ENCODE data around the gene TMEM235.

Gene TMEM235

DNA sequence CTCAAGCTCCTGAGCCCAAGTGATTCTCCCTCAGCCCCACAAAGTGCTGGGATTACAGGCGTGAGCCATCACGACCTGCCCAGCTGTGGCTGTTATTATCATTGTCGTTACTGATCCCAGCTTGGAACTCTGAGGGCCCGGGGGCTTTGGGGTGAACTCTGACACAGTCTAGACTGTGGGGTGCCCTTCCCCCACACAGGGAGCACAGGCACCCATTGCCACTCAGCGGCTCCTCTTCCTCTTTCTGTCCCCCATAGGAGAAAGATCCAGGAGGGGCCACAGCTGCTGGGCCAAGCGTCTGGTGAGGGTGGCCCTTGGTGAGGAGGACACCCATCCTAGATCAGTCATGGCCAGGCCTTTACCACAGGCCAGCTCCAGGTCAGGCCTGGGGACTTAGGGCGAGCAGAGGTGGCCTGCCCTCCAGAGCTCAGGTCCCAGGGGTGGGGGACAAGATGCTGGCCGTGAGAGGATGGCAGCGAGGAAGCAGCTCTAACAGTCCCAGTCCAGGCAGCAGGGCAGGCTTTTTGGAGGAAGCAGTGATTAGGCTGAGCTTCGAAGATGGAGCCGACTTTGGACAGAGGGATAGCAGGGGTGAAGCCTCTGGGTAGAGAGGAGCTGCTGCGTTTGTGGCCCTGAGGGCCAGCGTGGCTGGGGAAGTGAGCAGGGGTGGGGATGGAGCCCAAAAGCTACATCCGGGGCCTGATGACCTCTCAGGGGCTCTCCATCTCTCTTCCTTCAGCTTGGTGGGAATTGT is 24.7 kb downstream of the TMEM235 start:
- DNase-seq: no peak

DNA sequence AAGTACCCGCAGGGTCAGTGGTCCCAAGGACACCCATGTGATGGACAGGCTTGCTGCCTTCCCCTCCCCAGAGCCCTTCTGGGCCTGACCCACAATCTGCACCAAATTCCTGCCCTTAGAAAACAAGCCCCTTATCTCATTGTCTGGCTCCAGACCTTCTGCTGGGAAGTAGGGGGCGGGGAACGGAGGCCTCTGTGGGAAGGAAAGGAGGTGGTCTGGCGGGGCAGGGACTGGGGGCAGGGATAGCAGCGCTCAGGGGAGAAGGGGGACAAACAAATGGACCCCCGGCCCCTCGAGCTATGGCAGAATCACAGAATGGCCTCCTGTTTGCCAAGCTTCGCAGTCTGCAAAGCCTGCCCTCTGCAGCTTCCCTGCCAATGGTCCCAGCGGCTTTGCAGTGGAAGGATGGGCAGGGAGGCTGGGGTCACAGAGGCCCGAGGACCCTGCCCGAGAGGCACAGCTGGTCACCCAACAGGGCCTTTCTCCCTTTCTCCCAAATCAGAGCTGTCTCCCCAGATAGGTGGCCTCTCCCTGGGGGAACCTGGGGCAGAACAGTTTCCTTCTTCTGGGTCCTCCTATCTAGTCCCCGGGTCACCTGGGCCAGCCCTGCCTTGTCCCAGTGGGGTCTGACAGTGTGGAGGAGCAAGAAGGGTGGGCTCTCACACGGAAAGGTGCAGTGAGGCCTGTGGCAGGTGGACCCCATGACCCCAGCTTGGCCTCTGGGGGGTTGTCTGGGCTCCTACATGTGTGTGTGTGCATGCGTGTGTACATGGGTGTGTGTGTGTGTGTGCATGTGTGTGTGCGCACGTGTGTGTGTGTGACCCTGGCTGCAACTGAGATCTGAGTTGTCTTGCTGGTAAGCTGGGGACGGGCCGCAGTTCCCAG is 25.5 kb downstream of the TMEM235 start:
- DNase-seq: no peak

DNA sequence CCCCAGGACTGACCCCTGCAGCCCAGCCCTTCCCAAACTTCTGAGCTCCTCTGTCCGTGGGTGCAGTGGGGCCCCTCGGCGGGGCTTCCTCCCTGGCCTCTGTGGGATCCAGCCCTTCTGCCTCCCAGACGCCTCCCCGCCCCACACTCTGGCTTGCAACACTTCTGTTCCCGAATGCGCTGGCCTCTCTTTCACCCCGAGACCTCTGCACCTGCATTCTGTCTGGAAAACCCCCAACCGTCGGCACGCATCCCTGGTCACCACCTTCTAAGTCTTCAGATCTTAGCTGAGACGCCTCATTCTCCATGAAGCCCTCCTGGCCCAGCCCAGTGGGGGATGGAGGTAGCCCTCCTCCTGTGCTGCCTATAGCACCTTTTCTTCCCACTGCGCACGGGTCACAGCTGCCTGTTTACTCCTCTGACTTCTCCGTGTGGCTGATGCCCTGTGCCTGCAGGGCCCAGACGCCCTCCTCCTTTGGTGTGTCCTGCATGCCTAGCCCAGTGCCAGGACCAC is 26.4 kb downstream of the TMEM235 start:
- peak; percentile 39 for DNase-seq

DNA sequence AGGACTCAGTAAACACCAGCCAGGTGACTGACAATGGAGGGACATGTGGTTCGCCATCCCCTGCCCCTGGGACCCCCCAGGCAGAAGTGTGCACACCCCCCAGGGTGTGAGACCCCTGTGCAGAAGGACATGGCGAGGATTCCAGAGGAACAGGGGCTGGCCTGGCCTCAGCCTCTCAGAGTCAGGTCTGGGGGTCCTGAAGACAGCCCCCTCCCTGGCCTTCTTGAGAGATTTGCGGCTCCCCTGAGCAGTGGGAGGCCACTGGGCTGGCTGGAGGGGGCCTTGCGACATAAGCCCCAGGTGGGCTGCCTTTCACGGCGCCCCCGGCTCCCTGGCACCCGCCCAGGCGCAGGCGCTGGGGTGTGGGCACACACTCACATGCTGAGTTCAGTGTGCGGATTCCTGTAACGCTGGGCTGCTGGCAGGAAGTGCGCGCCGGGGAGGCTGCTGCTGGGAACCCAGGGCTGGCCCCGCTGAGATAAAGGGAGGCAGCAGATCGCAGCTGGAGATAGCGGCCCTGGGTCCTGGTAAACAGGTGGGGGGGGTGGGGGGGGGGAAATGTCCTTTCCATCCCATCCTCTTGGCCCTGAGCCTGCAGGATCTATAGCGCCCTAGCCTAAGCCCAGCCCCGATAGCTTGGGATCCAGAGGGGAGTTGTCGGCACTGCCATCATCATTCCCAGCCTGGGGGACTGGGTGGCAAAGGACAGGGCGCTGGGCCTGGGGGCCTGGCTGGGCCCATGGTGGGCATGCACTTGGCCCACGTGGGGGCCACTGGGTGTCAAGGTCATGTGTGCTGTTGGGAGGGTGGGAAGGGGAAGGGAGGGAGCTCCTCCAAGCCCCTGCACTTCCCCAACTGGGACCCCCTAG is 27.1 kb downstream of the TMEM235 start:
- peak; percentile 82 for DNase-seq

DNA sequence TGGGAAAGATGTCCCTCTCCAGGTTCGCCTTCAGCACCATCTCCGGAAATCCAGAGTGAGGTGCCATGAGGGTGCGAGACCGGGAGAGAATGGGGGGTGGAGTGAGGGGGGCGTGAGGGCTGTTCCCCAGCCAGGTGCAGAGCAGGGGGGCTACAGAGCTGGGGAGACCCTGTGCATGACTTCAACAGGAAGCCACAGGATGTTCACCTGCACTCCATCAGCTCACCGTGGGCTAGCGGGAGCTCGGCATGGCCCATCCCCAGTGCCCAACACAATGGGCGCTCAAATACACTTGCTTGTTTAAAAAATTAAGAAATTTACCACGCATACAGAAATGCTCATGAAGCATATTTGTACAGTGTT is 27.7 kb downstream of the TMEM235 start:
- DNase-seq: no peak

DNA sequence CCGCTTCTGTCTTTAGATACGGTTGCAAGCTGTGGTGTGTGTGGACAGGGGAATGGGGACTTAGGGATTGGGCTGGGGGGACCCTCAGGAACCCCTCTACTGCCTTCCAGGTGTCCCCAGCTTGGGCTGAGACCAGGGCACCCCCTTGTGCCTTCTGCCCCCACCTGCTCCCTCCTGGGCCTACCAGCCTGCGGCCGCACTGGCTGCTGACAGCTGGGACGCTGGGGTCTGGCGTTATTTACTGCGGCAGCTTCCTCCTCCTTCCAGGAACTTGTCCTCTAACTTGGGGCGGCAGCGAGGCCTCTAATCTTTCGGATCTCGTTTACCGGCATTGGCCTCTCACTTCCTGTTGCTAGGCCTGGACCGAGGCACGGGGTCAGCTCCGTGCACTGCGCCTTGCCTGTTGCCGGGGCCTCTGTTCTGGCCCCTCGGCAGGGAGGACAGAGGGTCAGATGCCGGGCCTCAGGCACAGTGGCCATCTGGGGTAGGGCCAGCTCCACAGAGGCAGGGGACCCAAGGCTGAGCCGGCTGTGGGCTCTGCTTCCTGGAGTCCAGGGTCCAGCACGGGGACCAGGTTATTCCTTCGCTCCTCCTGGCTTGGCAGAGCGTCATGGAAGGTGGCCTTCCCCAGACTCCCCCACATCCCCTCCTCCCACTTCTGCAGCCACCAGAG is 31.8 kb downstream of the TMEM235 start:
- peak; percentile 24 for DNase-seq

DNA sequence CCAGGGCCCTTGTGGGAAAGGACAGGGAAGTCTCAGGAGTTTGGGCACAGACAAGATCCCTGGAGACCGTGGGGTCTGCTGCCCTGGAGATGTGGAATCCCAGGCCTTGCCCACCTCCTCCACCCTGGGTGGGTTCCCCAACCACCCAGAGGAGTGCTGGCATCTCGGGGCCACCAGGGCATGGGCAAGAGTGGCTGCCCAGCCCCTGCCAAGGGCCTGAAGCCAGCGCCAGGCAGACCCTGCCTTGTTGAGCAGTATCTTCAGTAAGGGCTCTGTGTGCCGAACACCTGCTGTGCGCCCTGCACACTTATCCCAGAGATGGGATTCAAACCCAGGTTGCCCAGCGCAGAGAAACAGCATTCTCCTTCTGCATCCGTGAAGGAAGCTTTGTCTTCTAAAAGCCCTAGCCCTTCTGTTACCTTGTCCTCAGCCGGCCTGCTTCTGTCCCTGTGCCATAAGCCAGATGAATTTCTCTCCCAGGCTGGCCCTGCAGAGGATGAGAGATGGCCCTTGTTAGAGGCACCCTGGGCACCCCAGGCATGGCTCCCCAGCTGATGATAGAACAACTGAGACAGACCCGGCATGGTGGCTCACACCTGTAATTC is 32.4 kb downstream of the TMEM235 start:
- no peak for DNase-seq

DNA sequence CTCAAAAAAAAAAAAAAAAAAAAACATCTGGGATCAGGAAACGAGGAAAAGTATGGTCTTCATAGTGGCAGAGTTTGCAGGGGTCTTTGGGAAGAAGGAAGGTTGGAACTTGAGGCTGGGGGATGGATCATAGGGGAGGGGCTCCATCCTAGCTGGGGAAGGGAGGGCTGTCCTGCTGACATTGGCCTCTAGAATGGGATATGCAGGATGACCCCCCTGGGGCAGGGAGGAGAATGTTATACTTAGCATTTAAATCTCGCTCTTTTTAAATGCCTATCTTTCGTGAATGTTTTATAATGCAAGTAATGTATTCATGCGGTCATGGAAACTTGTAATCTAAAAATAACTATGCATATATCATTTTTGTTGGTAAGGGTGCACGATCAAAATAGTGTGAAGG is 33.2 kb downstream of the TMEM235 start:
- DNase-seq: no peak

DNA sequence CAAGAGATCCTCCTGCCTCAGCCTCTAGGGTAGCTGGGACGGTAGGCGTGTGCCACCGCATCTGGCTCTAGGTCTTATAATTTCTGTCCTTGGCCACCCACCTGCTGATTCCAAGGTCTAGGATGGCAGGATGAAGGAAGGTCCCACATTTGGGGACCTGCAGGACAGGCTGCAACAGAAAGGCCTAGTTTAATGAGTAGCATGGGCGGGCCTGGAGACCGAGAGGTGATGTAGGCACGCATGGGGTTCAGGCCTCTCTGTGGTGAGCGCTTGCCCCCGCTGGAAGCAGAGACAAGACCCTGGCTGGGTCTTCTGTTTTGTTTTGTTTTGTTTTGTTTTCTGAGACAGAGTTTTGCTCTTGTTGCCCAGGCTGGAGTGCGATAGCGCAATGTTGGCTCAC is 33.7 kb downstream of the TMEM235 start:
- DNase-seq: no peak

DNA sequence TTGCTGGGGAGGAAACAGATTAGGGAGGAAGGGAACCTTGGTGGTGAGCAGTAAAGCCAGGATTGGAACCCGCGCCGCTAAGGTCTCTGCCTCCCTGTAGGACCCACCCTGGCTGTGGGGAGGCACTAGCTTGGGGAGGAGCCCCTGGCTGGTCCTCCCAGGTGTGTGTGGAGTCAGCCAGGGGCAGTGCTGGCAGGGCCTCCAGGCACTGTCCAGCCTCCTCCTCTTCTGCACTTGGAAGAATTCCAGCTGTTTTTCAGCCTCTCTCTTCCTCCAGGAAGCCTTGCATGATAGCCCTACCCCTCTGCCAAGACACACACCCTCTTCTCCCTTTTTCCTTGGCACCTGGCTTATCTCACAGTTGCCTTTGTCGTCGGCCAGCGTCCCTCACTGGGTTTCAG is 34.8 kb downstream of the TMEM235 start:
- no peak for DNase-seq

DNA sequence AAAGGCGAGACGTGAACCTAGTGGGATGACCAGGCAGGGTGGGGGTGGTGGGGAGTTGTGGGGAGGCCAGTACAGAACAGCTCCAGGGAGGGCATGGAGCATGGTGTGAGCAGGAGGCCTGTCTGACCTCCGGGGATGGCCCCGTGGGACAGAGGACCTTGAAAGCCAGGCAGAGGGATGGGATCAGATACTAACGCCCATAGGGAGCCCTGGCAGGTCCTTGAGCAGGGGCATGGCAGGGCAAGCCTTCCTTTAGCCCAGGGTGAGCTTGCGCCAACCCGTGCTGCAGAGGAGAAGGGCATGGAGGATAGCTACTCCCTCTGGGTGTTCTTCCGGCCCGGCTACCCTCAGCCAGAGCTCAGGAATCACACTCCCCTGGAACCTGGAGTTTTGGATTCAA is 35.3 kb downstream of the TMEM235 start:
- no peak for DNase-seq

DNA sequence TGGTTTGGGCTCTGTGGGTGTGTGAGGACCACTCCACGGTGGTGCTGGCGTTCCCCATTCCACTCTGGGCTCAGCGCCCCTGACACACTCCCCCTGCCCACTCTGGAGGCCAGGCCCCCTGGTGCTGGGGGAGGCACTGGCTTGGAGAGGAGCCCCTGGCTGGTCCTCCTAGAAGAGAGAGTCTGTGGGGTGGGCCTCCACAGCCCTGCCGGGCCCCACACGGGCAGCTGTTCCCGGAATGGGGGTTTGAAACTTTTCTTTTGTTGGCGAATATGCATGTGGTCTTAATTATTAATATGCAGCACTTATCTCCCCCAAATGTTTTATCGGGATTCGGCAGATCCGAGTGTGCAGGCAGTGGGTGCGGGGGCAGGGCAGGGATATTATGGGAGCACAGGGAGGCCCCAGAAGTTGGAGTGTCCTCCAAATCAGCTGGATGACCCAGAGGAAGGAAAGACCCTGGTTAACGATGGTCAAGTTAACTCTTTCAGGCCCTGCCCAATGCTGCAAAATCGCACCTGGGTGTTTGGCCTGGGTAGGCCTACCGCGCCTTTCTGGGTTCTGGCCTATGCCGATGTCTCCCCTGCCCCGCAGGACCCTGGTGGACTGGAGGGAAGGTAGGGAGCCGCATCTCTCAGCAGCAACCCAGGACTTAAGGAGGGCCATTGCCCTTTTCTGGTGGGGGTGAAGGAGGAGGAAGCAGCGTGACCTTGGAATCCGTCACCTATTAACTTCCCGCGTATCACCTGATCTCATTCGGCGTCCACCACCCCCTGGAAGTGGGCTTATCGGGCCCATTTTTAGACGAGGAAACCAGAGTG is 36.0 kb downstream of the TMEM235 start:
- DNase-seq: no peak

DNA sequence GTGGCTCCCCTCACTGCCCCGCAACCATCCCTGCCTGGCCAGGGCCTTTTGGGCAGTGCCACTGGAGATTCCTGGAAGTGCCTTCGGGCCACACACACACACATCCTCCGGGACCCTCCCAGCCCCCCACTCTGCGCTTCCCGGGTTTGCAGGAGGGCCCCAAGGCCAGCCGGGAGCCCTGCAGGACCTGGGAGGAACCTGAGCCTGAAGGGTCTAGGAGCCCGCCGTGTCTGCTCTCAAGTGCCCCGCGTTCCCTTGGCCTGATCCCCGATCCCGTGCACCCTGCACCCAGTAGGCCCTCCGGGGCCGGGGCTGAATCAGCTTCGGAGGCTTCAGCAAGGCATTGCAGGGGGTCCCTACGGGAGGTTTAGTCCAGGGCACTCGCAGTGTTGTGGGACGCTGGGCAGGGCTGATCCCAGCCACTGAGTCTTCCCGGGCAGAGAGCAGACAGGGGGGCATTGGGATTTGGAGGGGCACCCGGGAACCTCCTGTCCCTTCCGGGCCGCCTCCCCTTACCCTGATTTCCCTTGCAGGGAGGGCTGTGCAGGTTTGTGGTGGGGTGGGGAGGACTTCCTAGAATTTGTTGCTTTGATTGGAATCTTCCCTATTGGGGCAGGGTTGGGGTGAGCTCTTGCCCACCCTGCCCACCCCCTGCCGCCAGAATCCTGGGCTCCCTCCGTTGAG is 36.9 kb downstream of the TMEM235 start:
- no peak for DNase-seq

DNA sequence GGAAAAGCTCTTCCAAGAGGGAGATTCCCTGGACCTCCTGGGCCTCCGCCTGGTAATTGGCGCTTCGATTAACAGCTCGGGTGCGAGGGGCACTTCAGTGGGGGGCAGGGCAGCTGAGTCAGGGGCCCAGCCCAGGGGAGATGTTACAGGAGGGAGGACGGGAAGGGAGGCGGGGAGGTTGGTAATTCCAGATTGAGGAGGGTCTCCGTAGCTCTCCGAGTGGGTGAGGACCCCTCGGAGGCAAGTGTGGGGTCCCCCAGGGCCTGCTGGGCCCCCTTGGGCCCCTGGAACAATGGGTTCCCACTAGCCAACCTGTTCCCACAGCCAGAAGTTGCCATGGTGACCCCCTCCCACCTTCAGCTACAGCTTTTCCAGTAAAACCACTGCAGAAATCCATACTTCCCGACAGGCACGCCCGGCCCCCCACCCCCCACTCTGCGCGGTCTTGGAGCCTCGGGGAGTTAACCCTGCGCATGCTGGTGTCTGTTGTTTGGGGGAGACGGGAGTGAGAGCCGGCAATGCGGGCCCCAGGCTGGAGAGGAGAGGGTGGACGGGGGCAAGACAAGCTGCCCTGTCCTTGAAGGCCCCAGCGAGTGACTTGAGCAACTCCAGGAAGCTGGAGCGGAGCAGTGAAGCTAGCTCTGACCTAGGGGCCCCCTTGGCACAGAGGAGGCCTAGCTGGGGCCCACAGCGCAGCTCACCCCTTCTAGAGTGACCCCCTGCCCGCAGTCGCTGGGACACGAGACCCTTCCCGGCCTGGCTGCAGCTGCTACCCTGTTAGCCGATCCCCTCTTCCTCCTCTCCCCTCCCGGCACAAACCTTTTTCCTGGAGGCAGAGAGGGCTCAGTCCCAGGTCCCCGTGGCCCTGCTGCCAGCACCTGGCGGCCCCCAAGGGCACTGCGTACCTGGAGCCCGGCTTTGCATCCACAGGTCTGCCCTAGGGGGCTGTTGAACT is 37.8 kb downstream of the TMEM235 start:
- no peak for DNase-seq

DNA sequence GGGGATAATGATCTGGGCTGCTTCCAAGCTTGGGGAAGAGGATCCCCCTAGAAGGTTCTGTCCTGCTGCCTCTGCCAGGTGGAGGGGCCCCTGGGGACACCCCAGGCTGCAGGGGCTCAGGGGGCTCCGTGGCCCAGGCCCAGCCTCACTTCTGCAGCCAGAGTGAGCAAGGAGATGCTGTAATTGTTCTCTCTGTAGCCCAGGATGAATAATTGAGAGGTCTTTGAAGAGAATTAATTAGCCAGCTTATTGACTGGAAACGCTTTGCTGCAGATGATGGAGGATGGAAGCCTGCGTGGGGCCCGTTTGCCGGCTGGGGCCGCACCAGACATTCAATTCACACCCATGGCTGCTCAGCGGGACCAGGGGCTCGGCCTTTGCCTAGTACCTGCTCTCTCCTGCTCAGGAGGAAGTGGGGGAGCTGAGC is 38.5 kb downstream of the TMEM235 start:
- no peak for DNase-seq

DNA sequence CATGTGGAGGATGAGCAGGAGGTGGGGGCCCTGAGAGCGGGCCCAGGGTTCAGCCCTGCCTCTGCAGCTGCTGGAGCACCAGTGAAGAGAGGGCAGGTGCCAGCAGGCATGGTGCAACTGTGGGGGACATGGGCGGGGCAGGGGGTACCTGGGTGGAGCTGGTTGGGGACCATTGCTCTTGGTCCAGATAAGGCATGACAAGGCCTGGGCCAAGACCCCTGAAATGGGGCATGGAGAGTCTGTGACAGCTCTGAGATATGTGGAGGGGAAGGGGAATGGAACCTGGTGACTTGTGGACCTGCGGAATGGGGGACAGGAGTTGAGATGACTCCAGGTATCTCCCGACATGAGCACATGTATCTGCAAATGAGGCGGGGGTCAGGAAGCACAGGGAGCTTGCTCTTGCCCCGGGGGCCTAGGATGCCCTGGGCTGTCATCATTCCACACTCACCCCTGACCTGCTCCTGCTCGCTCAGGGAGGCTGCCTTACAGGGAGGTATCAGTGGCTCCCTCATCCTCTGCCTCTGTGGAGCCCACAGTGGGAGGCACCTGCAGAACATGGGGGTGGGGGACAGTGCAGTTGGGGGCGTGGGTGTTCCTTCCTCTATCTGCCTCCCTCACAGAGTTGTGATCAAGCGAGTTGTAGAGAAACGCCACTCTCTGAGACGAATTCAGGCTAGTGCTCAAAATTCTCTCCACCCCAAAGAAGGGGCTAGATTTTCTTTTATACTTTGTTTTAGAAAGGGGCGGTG is 40.2 kb downstream of the TMEM235 start:
- DNase-seq: no peak

DNA sequence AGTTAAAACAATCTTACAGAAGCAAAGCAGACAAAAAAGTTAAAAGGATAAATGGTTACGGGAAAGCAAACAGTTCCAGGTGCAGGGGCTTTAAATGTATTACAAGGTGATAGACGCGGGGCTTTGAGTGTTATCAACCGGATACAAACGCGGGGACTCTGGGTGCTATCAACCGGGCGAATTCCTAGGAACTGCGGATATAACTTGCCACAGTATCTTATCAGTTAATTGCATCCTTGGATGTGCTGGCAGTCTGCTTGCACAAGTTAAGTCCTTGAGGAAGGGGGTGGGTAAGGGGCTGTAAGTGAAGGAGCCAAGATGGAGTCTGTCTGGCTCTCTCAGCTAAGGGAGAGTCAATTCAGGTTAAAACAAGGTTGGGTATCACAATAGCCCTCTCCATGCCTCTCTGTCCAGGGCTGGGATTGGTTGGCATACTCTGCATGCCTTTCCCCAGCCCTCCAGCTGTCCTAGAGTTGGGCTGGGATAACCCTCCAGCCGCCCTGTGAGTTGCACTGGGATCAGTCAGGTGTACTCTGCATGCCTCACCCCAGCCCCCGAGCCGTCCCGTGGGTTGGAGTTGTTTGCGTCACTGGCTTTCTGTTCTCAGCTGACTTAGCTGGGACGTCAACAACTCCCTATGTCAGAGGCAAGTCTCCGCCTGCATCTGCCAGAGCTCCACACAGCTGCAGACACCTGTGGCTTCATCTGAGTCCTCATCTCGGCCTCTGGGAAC is 40.9 kb downstream of the TMEM235 start:
- DNase-seq: peak; percentile 73

DNA sequence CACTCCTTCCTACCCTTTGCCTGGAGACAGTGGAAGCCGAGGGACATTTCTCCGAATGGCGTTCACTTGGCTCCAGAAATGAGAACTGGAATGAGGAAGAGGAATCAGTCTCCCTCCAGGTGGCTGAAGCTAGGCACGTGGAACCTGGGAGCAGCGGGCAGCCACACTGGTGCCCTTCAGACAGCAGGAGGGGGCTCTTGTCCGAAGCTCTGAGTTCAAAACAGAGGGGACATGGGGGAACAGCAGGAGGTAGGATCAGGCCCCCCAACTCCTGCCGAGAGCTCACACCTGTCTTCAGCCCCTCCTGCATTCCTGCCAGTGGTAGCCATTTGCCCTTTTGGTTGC is 41.5 kb downstream of the TMEM235 start:
- no peak for DNase-seq
